Fibroblast of skin of right biceps (primary cell): ENCODE data around the gene PCDHGA9.
A peak's percentile ranks its signal among the peaks of the same experiment; 100 is the strongest.
"Not testable (repeated sequence)": the region's sequence is repeated elsewhere in the genome, so short reads cannot be mapped to it uniquely, and the experiment has no call there.

ENCODE experiments used
- DNase-seq: peaks from one replicate; pipeline ENCODE4 v3.0.0-alpha.2; 2013

The PCDHGA9 gene

DNA sequence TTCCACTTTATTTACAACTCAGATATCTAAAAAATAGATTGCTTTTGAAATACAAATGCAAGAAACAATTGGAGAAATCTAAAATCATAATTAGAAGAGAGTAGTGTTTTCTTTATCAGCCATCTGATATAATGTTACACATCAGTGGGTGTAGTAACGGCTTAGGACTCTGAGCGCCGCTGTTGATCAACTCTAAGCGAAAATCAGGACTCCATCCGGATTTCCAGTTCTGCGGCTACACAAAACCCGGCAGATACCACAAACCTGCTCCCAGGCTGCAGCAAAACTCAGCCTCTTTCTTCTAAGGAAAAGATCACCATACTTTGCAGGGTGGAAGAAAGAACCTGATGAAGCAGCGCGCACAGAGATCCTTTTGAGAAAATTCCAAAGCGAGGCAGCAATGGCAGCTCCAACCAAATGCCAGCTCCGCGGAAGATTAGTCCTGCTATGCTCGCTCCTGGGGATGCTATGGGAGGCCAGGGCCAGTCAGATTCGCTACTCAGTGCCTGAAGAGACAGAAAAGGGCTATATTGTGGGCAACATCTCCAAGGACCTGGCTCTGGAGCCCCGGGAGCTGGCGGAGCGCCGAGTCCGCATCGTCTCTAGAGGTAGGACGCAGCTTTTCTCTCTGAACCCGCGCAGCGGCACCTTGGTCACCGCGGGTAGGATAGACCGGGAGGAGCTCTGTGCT, at the start of gene PCDHGA9:
PCDHGA9 (plus strand) TSS at position 226 of the 691 bp plus-strand sequence; CDS start at position 401, 175 bp downstream.
- peak; percentile 48 for DNase-seq

DNA sequence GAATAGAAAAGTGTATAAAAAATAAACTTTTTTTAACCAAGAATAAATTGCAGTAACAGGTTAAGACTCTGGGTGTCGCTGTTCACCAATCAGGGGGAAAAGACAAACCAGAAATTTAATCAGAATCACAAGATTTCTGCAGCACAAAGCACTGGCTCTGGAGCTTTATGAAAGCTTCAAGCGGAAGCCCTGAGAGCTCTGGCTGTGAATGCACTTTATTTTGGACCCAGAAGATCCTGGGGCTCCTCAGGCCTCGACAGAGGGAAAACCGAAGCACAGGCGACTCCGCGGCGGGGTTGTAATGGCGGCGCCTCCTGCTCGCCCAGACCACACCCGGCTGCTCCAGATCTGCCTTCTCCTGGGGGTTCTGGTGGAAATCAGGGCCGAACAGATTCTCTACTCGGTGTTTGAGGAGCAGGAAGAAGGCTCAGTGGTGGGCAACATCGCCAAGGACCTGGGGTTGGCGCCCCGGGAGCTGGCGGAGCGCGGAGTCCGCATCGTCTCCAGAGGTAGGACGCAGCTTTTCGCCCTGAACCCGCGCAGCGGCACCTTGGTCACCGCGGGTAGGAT, 47.6 kb upstream of the PCDHGA9 start, which contains the start of gene PCDHGA4:
PCDHGA4 (plus strand) TSS at position 122 of the 570 bp plus-strand sequence; CDS start at position 209, 87 bp downstream.
- no peak for DNase-seq

DNA sequence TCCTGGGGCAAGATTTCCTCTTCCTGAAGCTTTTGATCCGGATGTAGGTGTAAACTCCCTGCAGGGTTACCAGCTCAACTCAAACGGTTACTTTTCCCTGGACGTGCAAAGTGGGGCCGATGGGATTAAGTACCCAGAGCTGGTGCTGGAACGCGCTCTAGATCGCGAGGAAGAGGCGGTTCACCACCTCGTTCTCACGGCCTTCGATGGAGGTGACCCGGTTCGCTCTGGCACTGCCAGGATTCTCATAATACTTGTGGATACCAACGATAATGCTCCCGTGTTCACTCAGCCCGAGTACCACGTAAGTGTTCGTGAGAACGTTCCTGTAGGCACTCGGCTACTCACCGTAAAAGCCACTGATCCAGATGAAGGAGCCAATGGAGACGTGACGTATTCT, 46.9 kb upstream of the PCDHGA9 start:
- DNase-seq: no peak

- DNase-seq: no peak
Observed at GRCh38 chr5:141356133-141356532, 46.4 kb upstream of the PCDHGA9 start.

DNA sequence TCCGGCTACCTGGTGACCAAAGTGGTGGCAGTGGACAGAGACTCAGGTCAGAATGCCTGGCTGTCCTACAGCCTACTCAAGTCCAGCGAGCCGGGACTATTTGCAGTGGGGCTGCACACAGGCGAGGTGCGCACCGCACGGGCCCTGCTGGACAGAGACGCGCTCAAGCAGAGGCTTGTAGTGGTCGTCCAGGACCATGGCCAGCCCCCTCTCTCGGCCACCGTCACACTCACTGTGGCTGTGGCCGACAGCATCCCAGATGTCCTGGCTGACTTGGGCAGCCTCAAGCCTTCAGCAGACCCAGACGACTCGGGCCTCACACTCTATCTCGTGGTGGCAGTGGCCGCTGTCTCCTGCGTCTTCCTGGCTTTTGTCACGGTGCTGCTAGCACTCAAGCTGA, 45.6 kb upstream of the PCDHGA9 start:
- DNase-seq: no peak

- peak; percentile 43 for DNase-seq
Observed at GRCh38 chr5:141359790-141360426, 42.7 kb upstream of the PCDHGA9 start, which contains the start of gene PCDHGB2. TSS of gene PCDHGB2 (plus strand) at chr5:141359994. CDS start at chr5:141360136, 142 bp downstream.

- DNase-seq: no peak
Observed at GRCh38 chr5:141360685-141361084, 41.9 kb upstream of the PCDHGA9 start.

DNA sequence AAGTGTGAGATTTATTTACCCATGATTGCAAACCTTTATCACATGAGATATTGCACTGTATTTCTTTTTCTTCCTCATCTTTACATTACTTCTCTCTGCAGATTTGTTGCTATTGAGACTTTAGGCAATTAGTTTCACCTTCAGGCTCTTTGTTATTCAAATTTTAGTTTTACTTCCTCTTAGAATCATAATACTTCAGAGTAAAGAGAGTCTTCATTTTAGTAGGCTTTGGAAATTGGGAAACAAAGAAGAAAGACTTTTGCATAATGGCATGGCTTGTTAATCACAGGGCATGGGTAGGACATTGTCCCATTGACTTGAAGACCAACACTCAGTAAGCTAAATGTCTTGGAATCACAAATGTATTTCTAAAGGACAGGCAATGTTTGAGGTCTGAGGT, 39.9 kb upstream of the PCDHGA9 start:
- DNase-seq: no peak

GRCh38 chr5:141363952-141364660, 38.5 kb upstream of the PCDHGA9 start, which contains the start of gene PCDHGA5:
TSS of gene PCDHGA5 (plus strand) at chr5:141364162. CDS start at chr5:141364331, 169 bp downstream.
- DNase-seq: peak; percentile 35

GRCh38 chr5:141366016-141366896, 36.3 kb upstream of the PCDHGA9 start:
- no peak for DNase-seq

- DNase-seq: peak; percentile 69
Observed at GRCh38 chr5:141369994-141370848, 32.4 kb upstream of the PCDHGA9 start, which contains the start of gene PCDHGB3. TSS of gene PCDHGB3 (plus strand) at chr5:141370242. CDS start at chr5:141370395, 153 bp downstream.

DNA sequence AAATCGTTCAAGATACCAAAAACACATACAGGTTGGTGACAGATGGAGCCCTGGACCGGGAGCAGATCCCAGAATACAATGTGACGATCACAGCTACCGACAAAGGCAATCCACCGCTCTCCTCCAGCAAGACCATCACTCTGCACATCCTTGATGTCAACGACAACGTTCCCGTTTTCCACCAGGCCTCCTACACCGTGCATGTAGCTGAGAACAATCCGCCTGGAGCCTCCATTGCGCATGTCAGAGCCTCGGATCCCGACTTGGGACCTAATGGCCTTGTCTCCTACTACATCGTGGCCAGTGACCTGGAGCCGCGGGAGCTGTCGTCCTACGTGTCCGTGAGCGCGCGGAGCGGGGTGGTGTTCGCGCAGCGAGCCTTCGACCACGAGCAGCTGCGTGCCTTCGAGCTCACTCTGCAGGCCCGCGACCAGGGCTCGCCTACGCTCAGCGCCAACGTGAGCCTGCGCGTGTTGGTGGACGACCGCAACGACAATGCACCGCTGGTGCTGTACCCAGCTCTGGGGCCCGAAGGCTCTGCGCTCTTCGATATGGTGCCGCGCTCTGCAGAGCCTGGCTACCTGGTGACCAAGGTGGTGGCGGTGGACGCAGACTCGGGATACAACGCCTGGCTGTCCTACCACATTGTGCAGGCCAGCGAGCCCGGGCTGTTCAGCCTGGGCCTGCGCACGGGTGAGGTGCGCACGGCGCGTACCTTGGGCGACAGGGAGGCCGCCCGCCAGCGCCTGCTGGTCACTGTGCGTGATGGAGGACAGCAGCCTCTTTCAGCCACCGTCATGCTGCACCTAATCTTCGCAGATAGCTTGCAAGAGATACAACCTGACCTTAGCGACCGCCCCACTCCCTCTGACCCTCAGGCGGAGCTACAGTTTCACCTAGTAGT, 30.8 kb upstream of the PCDHGA9 start:
- no peak for DNase-seq

DNA sequence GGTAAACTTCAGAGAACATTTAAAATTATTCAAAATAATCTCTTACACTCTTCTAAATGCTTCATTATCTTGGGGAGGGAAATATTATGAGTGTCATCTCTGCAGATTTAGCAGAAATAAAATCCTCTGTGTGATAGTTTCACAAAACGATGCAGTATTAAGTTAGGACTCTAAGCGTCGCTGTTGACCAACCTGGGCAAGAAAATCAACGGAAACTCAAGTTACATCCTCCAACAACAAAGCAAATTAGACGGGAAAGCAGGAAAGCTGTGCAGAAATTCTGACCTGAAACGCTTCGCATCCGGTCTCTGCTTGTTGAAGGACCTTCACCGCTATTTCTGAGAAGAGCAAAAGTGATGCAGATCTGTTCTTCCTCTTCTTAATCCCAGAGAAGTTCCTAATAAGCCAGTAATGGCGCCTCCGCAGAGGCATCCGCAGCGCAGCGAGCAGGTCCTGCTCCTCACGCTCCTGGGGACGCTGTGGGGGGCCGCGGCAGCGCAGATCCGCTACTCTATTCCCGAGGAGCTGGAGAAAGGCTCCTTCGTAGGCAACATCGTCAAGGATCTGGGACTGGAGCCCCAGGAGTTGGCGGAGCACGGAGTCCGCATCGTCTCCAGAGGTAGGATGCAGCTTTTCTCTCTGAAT, 28.8 kb upstream of the PCDHGA9 start, which contains the start of gene PCDHGA6:
PCDHGA6 (plus strand) TSS at position 219 of the 645 bp plus-strand sequence; CDS start at position 412, 193 bp downstream.
- DNase-seq: peak; percentile 46

DNA sequence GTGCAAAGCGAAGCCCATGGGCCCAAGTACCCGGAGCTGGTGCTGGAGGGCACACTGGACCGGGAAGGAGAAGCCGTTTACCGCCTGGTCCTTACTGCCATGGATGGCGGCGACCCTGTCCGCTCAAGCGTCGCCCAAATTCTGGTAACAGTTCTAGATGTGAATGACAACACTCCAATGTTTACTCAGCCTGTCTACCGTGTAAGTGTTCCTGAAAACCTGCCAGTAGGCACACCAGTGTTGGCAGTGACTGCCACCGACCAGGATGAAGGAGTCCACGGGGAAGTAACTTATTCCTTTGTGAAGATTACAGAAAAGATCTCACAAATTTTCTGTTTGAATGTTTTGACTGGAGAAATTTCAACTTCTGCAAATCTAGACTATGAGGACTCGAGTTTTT, 28.0 kb upstream of the PCDHGA9 start:
- no peak for DNase-seq

GRCh38 chr5:141375444-141376155, 27.0 kb upstream of the PCDHGA9 start:
- DNase-seq: not testable (repeated sequence)

DNA sequence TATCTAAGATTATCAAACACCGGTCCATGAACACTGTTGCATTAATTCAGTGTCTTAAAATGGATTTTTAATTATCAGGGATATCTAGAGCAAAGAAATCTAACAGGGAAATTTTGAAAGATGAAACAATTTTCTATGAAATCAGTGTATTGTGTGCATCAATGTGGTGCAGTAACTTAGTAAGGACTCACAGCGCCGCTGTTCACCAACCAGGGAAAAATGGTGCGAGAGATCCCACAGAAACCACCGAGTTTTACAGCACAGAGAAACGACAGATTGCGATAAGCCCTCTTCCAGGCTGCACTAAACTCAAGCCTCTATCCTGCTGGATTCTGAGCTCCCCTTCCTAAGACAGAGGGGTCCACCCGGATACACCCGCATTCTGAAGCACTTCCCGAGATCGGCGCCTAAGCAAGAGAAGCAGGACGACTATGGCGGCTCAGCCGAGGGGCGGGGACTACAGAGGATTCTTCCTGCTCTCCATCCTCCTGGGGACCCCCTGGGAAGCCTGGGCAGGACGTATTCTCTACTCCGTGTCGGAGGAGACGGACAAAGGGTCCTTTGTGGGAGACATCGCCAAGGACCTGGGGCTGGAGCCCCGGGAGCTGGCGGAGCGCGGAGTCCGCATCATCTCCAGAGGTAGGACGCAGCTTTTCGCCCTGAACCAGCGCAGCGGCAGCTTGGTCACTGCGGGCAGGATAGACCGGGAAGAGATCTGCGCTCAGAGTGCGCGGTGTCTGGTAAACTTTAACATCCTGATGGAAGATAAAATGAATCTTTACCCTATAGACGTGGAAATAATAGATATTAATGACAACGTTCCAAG, 19.9 kb upstream of the PCDHGA9 start, which contains the start of gene PCDHGA7:
PCDHGA7 (plus strand) TSS at position 274 of the 826 bp plus-strand sequence; CDS start at position 432, 158 bp downstream.
- peak; percentile 52 for DNase-seq

DNA sequence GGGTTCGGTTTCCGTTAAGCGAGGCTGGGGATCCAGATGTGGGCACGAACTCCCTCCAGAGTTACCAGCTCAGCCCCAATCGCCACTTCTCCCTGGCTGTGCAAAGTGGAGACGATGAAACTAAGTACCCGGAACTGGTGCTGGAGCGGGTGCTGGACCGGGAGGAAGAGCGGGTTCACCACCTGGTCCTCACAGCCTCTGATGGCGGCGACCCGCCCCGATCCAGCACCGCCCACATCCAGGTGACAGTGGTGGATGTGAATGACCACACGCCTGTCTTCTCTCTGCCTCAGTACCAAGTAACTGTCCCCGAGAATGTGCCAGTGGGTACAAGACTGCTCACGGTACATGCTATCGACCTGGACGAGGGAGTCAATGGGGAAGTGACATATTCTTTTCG, 19.2 kb upstream of the PCDHGA9 start:
- no peak for DNase-seq
